ENCODE results near the gene RASGRP2.

Gene RASGRP2

GRCh38 chr11:64742889-64743590 is 902 bp downstream of the RASGRP2 start:
- Histone ChIP-seq H2BK5ac (ENCODE audit: low read length) (peak overlapping the region; percentile 95), H3K79me1 (ENCODE audit: low read depth, low read length) (peaks cover 5% of the 10 kb centered on the region), H3K9me3 (replicated peaks in 1 of 2; ENCODE audit: control insufficient read depth in 2 of 2, insufficient read depth in 1 of 2, low read depth in 1 of 2, low read length in 2 of 2) (peaks cover 0 to 8% of the 10 kb centered on the region in 2 donors), H3K9ac (ENCODE audit: low read depth, low read length, poor library complexity) (peak overlapping the region; percentile 34), H3K4me3 (ENCODE audit: low read length in 2 of 2) (peak overlapping the region; percentile 40 to 67), H2BK12ac (ENCODE audit: low read length) (no peak overlapping the region), H3K4me2 (ENCODE audit: insufficient read depth, low read length, poor library complexity, severe bottlenecking) (peak overlapping the region; percentile 43), H3K36me3 (replicated peaks in 1 of 2; ENCODE audit: control insufficient read depth in 2 of 2, insufficient read depth in 2 of 2, low read length in 2 of 2) (no peaks in the 10 kb centered on the region), H3K4me1 (ENCODE audit: control insufficient read depth in 2 of 2, insufficient read depth in 1 of 2, low read depth in 1 of 2, low read length in 2 of 2) (peaks cover 24 to 25% of the 10 kb centered on the region in 2 donors), H4K8ac (ENCODE audit: low read depth, low read length) (no peak overlapping the region), H3K18ac (ENCODE audit: low read length) (peak overlapping the region; percentile 96), H3K14ac (ENCODE audit: low read length) (no peak overlapping the region), H3K27me3 (ENCODE audit: control insufficient read depth in 3 of 3, insufficient read depth in 3 of 3, low read depth in 1 of 3, low read length in 3 of 3) (peaks cover 30 to 54% (median 53%) of the 10 kb centered on the region in 3 experiments), H3K23ac (ENCODE audit: low read depth, low read length, poor library complexity) (peak overlapping the region; percentile 80), H3K4ac (ENCODE audit: low read length) (no peak overlapping the region), H3K27ac (replicated peaks; ENCODE audit: low read length) (no peak overlapping the region), H2AK5ac (ENCODE audit: low read depth, low read length) (peak overlapping the region; percentile 93), H2BK120ac (ENCODE audit: low read depth, low read length) (no peak overlapping the region), H2BK15ac (ENCODE audit: low read length) (peak overlapping the region; percentile 21), H2AFZ (ENCODE audit: low read length) (peak overlapping the region; percentile 84), H4K91ac (ENCODE audit: low read depth, low read length, poor library complexity) (no peak overlapping the region)
- no peak for DNase-seq (ENCODE audit: low spot score)
- WGBS, 2 donors (ENCODE audit: extremely low coverage in 2 of 2, insufficient read length in 2 of 2, insufficient replicate concordance in 1 of 2): no CpG with 5 or more reads among the region's 58 CpGs

DNA sequence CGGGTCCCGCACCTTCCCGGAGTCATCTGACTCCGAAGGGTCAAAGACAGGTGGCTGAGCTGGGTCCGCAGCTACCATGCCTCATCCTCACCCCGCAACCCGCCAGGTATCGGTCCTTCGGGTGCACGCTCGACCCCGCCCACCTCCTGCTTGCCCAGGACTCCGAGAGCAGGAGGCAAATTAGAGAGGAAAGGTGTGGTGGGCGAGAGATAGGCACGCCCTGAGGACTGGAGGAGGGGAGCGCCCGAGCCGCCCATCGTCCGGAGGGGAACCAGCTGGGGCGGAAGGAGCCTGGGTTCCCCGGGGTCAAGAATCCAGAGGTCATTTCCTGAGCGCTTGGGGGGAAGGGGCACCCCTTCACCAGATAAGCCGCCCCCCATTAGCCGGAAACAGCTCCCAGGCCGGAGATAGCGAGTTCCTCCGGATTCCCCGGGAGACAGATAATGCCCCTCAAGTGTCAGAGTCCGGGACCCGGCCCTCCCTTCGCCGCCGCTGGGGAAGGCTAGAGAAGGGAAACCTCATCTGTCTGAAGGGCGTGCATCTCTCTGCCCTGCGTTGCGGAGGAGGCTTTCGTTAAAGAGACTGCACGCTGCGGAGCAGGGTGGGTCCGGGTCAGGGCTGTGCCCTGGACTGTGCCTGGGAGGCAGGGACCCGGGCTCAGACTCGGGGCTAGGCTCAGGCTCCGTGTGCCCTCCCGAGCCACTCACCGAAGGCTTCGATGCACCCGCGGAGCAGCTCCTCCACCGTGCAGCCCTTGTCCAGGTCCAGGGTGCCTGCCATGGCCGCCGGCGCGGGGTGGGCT is 1.7 kb downstream of the RASGRP2 start:
- Histone ChIP-seq H2AK5ac (ENCODE audit: low read depth, low read length) (peak overlapping the region; percentile 95), H2BK15ac (ENCODE audit: low read length) (peak overlapping the region; percentile 96), H4K8ac (ENCODE audit: low read depth, low read length) (no peak overlapping the region), H3K36me3 (replicated peaks in 1 of 2; ENCODE audit: control insufficient read depth in 2 of 2, insufficient read depth in 2 of 2, low read length in 2 of 2) (no peaks in the 10 kb centered on the region), H3K4ac (ENCODE audit: low read length) (no peak overlapping the region), H3K14ac (ENCODE audit: low read length) (no peak overlapping the region), H2BK120ac (ENCODE audit: low read depth, low read length) (no peak overlapping the region), H3K79me1 (ENCODE audit: low read depth, low read length) (peaks cover 5% of the 10 kb centered on the region), H3K4me2 (ENCODE audit: insufficient read depth, low read length, poor library complexity, severe bottlenecking) (peak overlapping the region; percentile 54), H2AFZ (ENCODE audit: low read length) (peak overlapping the region; percentile 84), H3K4me3 (ENCODE audit: low read length in 2 of 2) (peak overlapping the region; percentile 40 to 67), H2BK12ac (ENCODE audit: low read length) (no peak overlapping the region), H3K9me3 (replicated peaks in 1 of 2; ENCODE audit: control insufficient read depth in 2 of 2, insufficient read depth in 1 of 2, low read depth in 1 of 2, low read length in 2 of 2) (peaks cover 0 to 8% of the 10 kb centered on the region in 2 donors), H3K4me1 (ENCODE audit: control insufficient read depth in 2 of 2, insufficient read depth in 1 of 2, low read depth in 1 of 2, low read length in 2 of 2) (peaks cover 24 to 25% of the 10 kb centered on the region in 2 donors), H3K9ac (ENCODE audit: low read depth, low read length, poor library complexity) (peak overlapping the region; percentile 34), H3K27ac (replicated peaks; ENCODE audit: low read length) (no peak overlapping the region), H4K91ac (ENCODE audit: low read depth, low read length, poor library complexity) (peak overlapping the region; percentile 53), H2BK5ac (ENCODE audit: low read length) (peak overlapping the region; percentile 24), H3K18ac (ENCODE audit: low read length) (peak overlapping the region; percentile 96), H3K23ac (ENCODE audit: low read depth, low read length, poor library complexity) (peak overlapping the region; percentile 75), H3K27me3 (ENCODE audit: control insufficient read depth in 3 of 3, insufficient read depth in 3 of 3, low read depth in 1 of 3, low read length in 3 of 3) (peaks cover 30 to 54% (median 53%) of the 10 kb centered on the region in 3 experiments)
- DNase-seq (ENCODE audit: low spot score): no peak
- WGBS, 2 donors (ENCODE audit: extremely low coverage in 2 of 2, insufficient read length in 2 of 2, insufficient replicate concordance in 1 of 2): no CpG with 5 or more reads among the region's 54 CpGs

DNA sequence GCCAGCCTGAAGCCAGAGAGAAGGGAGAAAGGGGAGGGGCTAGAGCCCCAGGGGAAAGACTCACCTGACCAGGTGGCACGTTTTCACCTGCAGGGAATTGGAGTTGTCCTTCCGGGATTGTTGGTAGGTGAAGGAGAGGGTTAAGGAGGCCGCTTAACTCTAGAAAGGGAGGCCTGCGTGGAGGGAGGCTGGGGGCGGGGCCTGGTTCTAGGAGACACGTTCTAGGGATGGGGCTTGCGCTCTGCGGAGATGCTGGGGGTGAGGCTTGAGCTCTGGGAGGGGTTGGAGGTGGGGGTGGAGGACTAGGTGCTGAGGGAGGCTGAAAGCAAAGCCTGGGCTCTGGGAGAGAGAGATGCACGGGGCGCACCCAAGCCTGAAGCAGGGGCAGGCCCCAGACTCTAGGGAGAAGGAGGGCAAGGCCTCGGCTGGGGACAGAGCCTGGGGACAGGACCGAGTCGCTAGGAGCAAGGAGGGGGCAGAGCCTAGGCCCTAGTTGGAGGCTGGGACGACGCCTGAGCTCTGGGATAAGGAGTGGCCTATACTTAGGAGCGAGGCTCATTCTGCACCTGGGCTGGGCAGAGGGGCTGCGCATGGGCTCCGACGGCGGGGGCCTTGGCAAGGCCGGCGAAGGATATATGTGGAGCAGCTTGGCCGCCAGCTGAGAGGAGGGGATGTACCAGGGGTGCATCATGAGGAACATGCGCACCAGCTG is 2.4 kb downstream of the RASGRP2 start:
- H3K4me3 ChIP-seq (ENCODE audit: low read length in 2 of 2): no peak overlapping the region
- peak overlapping the region; percentile 11 for H2AFZ ChIP-seq (ENCODE audit: low read length)
- no peaks in the 10 kb centered on the region for H3K36me3 ChIP-seq (replicated peaks in 1 of 2; ENCODE audit: control insufficient read depth in 2 of 2, insufficient read depth in 2 of 2, low read length in 2 of 2)
- peaks cover 0 to 8% of the 10 kb centered on the region in 2 donors for H3K9me3 ChIP-seq (replicated peaks in 1 of 2; ENCODE audit: control insufficient read depth in 2 of 2, insufficient read depth in 1 of 2, low read depth in 1 of 2, low read length in 2 of 2)
- peak overlapping the region; percentile 21 for H3K9ac ChIP-seq (ENCODE audit: low read depth, low read length, poor library complexity)
- H3K23ac ChIP-seq (ENCODE audit: low read depth, low read length, poor library complexity): peak overlapping the region; percentile 85
- no peak overlapping the region for H2BK120ac ChIP-seq (ENCODE audit: low read depth, low read length)
- H3K27me3 ChIP-seq (ENCODE audit: control insufficient read depth in 3 of 3, insufficient read depth in 3 of 3, low read depth in 1 of 3, low read length in 3 of 3): peaks cover 30 to 55% (median 46%) of the 10 kb centered on the region in 3 experiments
- peak overlapping the region; percentile 96 for H2BK15ac ChIP-seq (ENCODE audit: low read length)
- H3K27ac ChIP-seq (replicated peaks; ENCODE audit: low read length): no peak overlapping the region
- H3K79me1 ChIP-seq (ENCODE audit: low read depth, low read length): peaks cover 5% of the 10 kb centered on the region
- no CpG with 5 or more reads among the region's 24 CpGs for WGBS, 2 donors (ENCODE audit: extremely low coverage in 2 of 2, insufficient read length in 2 of 2, insufficient replicate concordance in 1 of 2)
- peak overlapping the region; percentile 53 for H4K91ac ChIP-seq (ENCODE audit: low read depth, low read length, poor library complexity)
- H2BK5ac ChIP-seq (ENCODE audit: low read length): peak overlapping the region; percentile 24
- H3K4me2 ChIP-seq (ENCODE audit: insufficient read depth, low read length, poor library complexity, severe bottlenecking): peak overlapping the region; percentile 54
- no peak overlapping the region for H4K8ac ChIP-seq (ENCODE audit: low read depth, low read length)
- DNase-seq (ENCODE audit: low spot score): no peak
- H2BK12ac ChIP-seq (ENCODE audit: low read length): peak overlapping the region; percentile 73
- H3K4me1 ChIP-seq (ENCODE audit: control insufficient read depth in 2 of 2, insufficient read depth in 1 of 2, low read depth in 1 of 2, low read length in 2 of 2): peaks cover 24 to 25% of the 10 kb centered on the region in 2 donors
- H3K18ac ChIP-seq (ENCODE audit: low read length): peak overlapping the region; percentile 87
- H3K14ac ChIP-seq (ENCODE audit: low read length): no peak overlapping the region
- H3K4ac ChIP-seq (ENCODE audit: low read length): no peak overlapping the region
- peak overlapping the region; percentile 95 for H2AK5ac ChIP-seq (ENCODE audit: low read depth, low read length)
